Iris pigment epithelial cell (primary cell): ENCODE data around the gene CELF5.
"Not testable (repeated sequence)": the region's sequence is repeated elsewhere in the genome, so short reads cannot be mapped to it uniquely, and the experiment has no call there.

ENCODE experiments used
- DNase-seq: peaks from one replicate; pipeline ENCODE4 v3.0.0-alpha.2; 2011; ENCODE audit warnings: low read depth

The CELF5 gene

DNA sequence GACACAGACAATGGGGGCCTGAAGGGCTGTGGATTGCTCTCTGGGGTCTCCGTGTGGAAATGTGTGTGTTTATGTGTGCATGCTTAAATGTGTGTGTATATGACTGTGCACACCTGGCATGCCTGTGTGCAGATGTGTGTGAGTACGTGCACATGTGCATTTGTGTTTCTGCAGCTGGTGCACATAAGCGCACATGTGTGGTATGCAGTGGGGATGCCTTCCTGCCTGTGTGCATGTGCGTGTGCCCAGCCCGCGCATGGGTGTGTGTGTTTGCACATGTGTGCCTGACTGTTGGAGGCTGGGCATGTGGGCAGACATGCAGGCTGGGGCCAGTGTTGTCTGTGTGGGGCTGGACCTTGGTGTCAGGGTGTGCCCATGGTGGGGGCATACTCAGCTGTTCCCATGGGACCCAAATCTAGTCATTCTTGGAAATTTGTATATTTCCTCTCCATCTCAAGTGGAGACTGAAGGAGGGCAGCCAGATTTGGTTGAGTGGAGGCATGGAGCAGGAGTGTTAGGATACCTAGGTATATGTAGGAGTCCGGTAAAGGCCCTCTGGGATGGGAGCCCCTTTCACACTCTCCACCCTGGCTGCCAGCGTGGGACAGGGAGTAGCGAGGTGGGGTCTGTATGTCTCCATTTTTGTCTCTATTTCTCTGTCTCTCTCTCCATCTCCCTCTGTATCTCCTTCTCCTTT, 49.9 kb downstream of the CELF5 start:
- DNase-seq = no peak

DNA sequence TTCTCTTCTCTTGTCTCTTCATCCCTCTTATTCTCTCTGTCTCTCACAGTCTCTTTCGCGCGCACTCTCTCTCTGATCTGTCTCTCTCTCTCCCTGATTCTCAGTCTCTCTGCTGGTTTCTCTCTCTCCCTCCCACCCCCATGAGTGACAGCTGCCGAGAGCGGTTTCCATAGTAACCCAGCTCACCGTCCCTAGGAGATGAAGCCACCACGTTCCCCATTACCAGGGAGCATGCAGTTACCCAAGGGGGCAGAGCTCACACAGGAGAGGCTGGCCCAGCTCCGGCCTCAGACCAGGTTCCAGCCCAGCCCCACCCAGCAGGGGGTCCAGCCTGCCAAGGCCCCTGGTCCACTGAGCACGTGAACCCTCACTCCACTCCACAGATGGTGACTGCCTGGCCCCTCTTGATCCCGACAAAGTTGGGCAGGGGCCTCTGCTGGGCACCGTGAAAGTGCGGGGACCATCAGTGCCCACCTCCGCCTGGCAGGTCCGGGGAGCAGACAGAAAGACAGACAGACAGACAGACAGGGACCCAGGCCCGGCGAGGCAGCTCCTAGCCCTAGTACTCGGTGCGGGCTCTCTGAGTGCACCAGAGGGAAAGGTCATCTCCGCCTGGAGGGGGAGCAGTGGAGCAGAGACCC, 50.6 kb downstream of the CELF5 start:
- no peak for DNase-seq

DNA sequence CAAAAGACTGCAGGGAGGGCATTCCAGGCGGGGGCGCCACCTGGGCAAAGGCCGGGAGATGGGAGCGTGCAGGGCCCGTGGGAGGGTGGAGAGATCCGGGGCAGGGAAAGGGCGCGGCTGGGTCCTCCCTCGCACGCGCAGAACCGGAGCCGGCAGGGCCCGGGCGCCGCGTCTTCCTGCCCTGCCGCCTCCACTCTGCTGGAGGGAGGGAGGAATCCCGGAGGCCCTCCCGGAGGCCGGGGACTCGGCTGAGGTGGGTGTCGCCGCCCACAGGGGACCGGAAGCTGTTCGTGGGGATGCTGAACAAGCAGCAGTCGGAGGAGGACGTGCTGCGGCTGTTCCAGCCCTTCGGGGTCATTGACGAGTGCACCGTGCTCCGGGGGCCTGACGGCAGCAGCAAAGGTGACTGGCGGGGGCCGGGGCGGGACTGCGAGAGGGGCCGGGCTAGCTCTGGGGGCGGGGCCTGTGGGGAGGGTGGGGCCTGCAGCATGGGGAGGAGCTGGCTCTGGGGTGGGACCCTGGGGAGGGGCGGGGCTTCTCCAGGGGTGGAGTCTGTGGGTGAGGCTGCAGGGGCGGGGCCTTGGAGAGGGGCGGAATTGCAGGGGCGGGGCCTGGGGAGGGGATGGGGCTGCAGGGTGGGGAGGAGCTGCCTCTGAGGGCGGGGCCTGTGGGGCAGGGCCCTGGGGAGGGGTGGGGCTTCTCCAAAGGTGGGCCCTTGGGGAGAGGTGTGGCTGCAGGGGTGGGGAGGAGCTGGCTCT, 51.3 kb downstream of the CELF5 start:
- DNase-seq = peak; percentile 83

DNA sequence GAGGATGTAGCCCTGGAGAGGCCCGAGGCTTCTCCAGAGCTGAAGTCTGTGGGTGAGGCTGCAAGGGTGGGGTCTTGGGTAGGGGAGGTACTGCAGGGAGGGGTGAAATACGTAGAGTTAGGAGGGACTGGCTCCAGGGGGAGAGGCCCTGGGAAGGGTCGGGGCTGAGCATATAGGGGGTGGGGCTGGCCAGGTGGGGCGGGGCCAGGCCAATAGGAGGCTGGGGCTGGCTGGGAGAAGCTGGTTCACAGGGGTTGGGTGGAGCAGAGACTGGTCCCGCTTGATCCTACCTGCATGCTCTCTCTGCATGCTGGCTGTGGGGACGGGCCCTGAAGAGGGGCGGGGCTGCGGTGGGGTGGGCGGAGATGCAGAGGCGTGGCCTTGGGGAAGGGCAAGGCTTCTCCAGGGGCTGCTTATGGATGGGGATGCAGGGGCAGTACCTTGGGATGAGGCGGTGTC, 51.9 kb downstream of the CELF5 start:
- DNase-seq = no peak

DNA sequence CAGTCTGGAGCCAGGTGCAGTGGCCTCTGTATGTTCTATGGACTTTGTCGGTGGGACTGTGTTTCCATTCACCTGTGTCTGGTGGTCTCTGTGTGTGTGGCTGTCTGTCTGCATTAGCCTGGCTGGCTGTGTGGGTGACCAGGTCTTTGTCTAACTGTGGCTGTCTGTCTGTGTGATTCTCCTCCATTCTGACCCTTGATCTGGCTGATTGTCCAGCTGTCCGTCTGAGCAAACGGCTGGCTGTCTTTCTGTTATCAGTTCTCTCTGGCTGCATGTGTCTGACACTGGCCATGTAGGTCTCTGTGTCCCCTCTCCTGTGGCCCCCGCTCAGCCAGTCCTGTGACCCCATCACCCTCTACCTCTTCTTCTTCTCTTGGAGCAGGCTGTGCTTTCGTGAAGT, 53.2 kb downstream of the CELF5 start:
- DNase-seq = no peak

DNA sequence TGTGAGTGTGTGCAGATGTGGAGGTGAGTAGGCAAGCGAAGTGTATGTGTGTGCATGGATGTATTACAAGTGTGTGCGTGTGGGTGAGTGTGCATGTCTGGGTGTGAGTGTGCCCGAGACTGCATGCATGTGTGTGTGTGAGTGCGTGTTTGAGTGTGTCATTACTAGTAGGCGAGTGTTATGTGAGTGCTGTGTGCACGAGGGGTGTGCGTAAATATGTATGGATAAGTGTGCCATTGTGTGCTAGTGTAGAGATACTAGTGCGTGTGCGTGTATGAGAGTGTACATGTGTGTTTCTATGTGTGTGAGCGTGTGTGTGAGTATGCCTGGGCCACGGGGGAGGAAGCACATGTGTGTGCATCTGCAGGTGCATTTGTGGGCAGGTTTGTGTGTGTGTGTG, 53.8 kb downstream of the CELF5 start:
- no peak for DNase-seq

- no peak for DNase-seq
These were observed 54.3 kb downstream of the CELF5 start for GRCh38 chr19:3278749-3279148.

DNA sequence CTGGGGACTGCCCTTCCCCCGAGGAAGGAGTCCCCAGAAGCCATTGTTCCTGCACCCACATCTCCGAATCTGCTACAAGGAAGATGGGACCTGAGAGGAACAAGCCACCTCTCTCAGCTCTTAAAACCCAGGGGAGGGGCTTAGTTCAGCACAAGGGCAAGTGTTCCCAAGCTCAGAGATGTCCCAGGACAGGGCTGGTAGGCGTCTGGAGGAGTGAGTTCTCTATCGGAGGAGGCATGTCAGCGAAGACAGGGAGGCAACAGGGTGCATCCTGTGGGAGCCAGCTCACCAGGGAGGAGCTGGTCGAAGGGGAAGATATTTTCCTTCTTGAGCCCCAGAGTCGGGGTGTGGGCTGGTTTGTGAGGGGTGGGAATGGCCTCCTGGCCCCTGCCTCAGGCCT, 54.8 kb downstream of the CELF5 start:
- no peak for DNase-seq

GRCh38 chr19:3281026-3281425, 56.6 kb downstream of the CELF5 start:
- DNase-seq = no peak

- no peak for DNase-seq
These were observed 57.7 kb downstream of the CELF5 start for GRCh38 chr19:3282155-3282554.

DNA sequence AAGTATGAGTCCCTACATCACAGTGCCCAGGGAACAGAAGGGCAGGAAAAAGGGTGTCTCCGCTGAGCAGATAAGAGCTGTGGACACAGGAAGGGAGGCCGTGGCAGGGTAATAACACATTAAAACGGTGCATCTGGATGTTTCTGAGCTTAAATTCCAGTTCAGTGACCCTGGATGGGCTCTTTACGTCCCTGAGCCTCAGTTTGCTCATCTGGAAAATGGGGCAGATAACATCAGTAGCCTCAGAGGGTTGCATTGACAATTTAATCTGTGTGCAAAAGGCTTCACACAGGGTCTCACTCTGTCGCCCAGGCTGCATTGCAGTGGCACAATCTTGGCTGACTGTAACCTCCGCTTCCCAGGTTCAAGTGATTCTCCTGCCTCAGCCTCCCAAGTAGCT, 58.1 kb downstream of the CELF5 start:
- no peak for DNase-seq

- DNase-seq = no peak
These were observed 58.8 kb downstream of the CELF5 start for GRCh38 chr19:3283246-3283751.

- DNase-seq = no peak
These were observed 59.6 kb downstream of the CELF5 start for GRCh38 chr19:3283886-3284657.

GRCh38 chr19:3284759-3285646, 60.5 kb downstream of the CELF5 start:
- DNase-seq = peak; percentile 69

DNA sequence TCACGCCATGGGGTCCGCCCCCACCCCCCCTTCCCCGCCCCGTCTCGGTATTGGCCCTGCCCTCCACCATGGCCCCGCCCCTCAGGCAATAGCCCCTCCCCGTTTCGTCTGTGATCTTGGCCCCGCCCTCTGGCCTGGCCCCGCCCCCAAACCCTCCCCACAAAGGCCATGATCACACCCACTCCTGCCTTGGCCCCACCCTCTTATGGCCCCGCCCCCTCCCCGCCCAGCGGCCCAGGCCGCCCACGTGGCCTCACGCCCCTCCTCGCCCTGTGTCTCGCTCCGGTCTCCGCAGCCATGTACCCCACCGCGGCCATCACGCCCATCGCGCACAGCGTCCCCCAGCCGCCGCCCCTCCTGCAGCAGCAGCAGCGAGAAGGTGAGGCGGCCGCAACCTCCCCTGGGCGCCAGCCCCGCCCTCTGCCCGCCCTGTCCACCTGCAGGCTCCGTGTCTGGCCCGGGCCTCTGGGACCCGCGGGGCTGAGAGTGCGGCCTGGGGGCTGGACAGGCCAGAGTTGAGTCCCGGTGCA, 61.3 kb downstream of the CELF5 start:
- DNase-seq = peak; percentile 39

GRCh38 chr19:3287814-3288213, 63.4 kb downstream of the CELF5 start:
- DNase-seq = no peak

DNA sequence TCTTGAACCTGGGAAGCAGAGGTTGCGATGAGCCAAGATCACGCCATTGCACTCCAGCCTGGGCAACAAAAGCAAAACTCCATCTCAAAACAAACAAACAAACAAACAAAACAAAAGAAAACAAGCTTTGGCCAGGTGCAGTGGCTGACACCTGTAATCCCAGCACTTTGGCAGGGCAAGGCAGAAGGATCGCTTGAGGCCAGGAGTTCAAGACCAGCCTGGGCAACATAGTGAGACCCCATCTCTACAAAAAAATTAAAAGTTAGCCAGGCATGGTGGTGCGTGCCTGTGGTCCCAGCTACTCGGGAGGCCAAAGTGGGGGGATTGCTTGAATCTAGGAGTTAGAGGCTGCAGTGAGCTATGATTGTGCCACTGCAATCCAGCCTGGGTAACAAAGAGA, 64.0 kb downstream of the CELF5 start:
- not testable (repeated sequence) for DNase-seq

DNA sequence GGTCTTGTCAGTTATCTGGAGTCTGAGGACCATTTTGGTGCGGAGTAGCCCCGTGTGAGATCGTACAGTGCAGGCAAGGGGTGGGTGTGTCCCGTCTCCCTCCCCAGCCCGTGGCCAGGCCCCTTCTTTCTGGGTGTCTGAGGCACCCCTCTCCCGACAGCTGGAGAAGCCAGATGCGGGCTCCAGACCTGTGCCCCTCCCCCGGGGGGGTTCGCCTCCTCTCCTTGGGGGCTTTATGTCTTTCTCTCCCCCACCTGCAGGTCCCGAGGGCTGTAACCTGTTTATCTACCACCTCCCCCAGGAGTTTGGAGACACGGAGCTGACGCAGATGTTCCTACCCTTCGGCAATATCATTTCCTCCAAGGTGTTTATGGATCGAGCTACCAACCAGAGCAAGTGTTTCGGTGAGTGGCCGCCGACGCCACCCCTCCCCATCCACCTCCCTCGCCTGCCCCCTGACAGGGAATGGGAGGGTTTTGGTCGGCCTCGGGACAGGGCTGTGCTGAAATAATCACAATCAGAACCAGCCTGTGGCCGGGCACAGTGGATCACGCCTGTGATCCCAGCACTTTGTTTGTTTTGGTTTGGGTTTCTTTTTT, 65.6 kb downstream of the CELF5 start:
- no peak for DNase-seq

GRCh38 chr19:3290858-3291257, 66.4 kb downstream of the CELF5 start:
- not testable (repeated sequence) for DNase-seq

GRCh38 chr19:3291644-3292043, 67.2 kb downstream of the CELF5 start:
- no peak for DNase-seq
